Glutamatergic neuron (in vitro differentiated cells): ENCODE results near the gene NPM3. TPM values are rescaled to one million over a fixed set of nuclear protein-coding genes. Genes with fewer than 3 reads are reported as not detected.
A peak's percentile ranks its signal among the peaks of the same experiment; 100 is the strongest.

ENCODE experiments used
- DNase-seq: peaks from one replicate; pipeline ENCODE4 v3.0.0; 2022
- H3K27ac Mint-ChIP-seq: one replicate; pipeline ENCODE4 v1.8.0; 2020; ENCODE audit warnings: mild to moderate bottlenecking, mixed read lengths, inconsistent platforms; ENCODE audit not compliant: unreplicated experiment
- H3K27me3 Mint-ChIP-seq: one replicate; pipeline ENCODE4 v1.8.0; 2020; ENCODE audit warnings: mild to moderate bottlenecking, moderate library complexity, mixed read lengths, inconsistent platforms; ENCODE audit not compliant: unreplicated experiment
- H3K36me3 Mint-ChIP-seq: one replicate; pipeline ENCODE4 v1.8.0; 2020; ENCODE audit warnings: mild to moderate bottlenecking, mixed read lengths, inconsistent platforms; ENCODE audit not compliant: unreplicated experiment
- H3K4me1 Mint-ChIP-seq: one replicate; pipeline ENCODE4 v1.8.0; 2020; ENCODE audit warnings: mild to moderate bottlenecking, low read depth, mixed read lengths, inconsistent platforms; ENCODE audit not compliant: unreplicated experiment
- H3K4me3 Mint-ChIP-seq: one replicate; pipeline ENCODE4 v1.8.0; 2020; ENCODE audit warnings: mild to moderate bottlenecking, mixed read lengths, inconsistent platforms; ENCODE audit not compliant: unreplicated experiment
- H3K9me3 Mint-ChIP-seq: one replicate; pipeline ENCODE4 v1.8.0; 2020; ENCODE audit warnings: mild to moderate bottlenecking, moderate library complexity, mixed read lengths, inconsistent platforms; ENCODE audit not compliant: unreplicated experiment
- CTCF ChIP-seq: fragments of 200-600 bp; sonication (generic); IDR thresholded peaks from one replicate; pipeline ENCODE4 v1.5.0; 2021; ENCODE audit not compliant: partially characterized antibody, unreplicated experiment
- total RNA-seq: library from RNA; stranded (reverse); fragmentation: NEBNext Ultra II Directional; extraction: Animal tissue kit (Norgen Biotek cat#: 25700); gene quantifications from one replicate; pipeline ENCODE4 v1.2.1, GENCODE V29; 2021; ENCODE audit not compliant: unreplicated experiment

Gene NPM3
- total RNA-seq, 1 donor from 2014 or later, result 18.1 TPM

- peaks cover 14% of the 10 kb centered on the region for H3K4me1 Mint-ChIP-seq
Measured at GRCh38 chr10:101785801-101786200, 2.6 kb upstream of the NPM3 start.

GRCh38 chr10:101784558-101784957, 1.3 kb upstream of the NPM3 start:
- H3K27ac Mint-ChIP-seq, result no peak overlapping the region
- peak overlapping the region; percentile 28 for H3K4me3 Mint-ChIP-seq
- peaks cover 13% of the 10 kb centered on the region for H3K9me3 Mint-ChIP-seq
- TF ChIP-seq CTCF, result no peak
- no peaks in the 10 kb centered on the region for H3K36me3 Mint-ChIP-seq
- H3K4me1 Mint-ChIP-seq, result peaks cover 17% of the 10 kb centered on the region
- no peak for DNase-seq
- peaks cover 15% of the 10 kb centered on the region for H3K27me3 Mint-ChIP-seq

More at GRCh38 chr10:101785801-101786200, 2.6 kb upstream of the NPM3 start:
- H3K27me3 Mint-ChIP-seq, result peaks cover 13% of the 10 kb centered on the region
- no peak overlapping the region for H3K4me3 Mint-ChIP-seq
- peak overlapping the region; percentile 28 for H3K27ac Mint-ChIP-seq
- no peaks in the 10 kb centered on the region for H3K36me3 Mint-ChIP-seq
- no peak for DNase-seq
- TF ChIP-seq CTCF, result no peak
- H3K9me3 Mint-ChIP-seq, result peaks cover 10% of the 10 kb centered on the region

- Mint-ChIP-seq H3K9me3 (peaks cover 15% of the 10 kb centered on the region), H3K4me1 (peaks cover 20% of the 10 kb centered on the region), H3K27ac (peak overlapping the region; percentile 76), H3K4me3 (peak overlapping the region; percentile 98), H3K27me3 (peaks cover 16% of the 10 kb centered on the region), H3K36me3 (no peaks in the 10 kb centered on the region)
- no peak for DNase-seq
- no peak for TF ChIP-seq CTCF
Measured at GRCh38 chr10:101783736-101784118, 481 bp upstream of the NPM3 start.

- Mint-ChIP-seq H3K4me3 (peak overlapping the region; percentile 98), H3K36me3 (no peaks in the 10 kb centered on the region), H3K4me1 (peaks cover 23% of the 10 kb centered on the region), H3K27ac (no peak overlapping the region), H3K27me3 (peaks cover 18% of the 10 kb centered on the region), H3K9me3 (peaks cover 16% of the 10 kb centered on the region)
- DNase-seq, result no peak
- TF ChIP-seq CTCF, result no peak
Measured at GRCh38 chr10:101781984-101782810, 1.0 kb downstream of the NPM3 start.

GRCh38 chr10:101781655-101781983, 1.6 kb downstream of the NPM3 start:
- Mint-ChIP-seq H3K4me1 (peaks cover 23% of the 10 kb centered on the region), H3K27ac (no peak overlapping the region), H3K27me3 (peaks cover 18% of the 10 kb centered on the region)

More at GRCh38 chr10:101781655-101781983, 1.6 kb downstream of the NPM3 start:
- DNase-seq, result no peak
- Mint-ChIP-seq H3K4me3 (peak overlapping the region; percentile 49), H3K9me3 (peaks cover 16% of the 10 kb centered on the region), H3K36me3 (no peaks in the 10 kb centered on the region)
- TF ChIP-seq CTCF, result no peak
